ENCODE results near the gene ATXN10. TPM values are rescaled to one million over a fixed set of nuclear protein-coding genes. Genes with fewer than 3 reads are reported as not detected.

Gene ATXN10
- total and polyA plus RNA-seq, 2 experiments from 2014 or later, result 99.0 to 163 TPM

GRCh38 chr22:45864959-45865476 is 193.4 kb downstream of the ATXN10 start:
- H3K79me2 ChIP-seq (replicated peaks; ENCODE audit: insufficient read depth), result no peaks in the 10 kb centered on the region
- H3K9me3 Mint-ChIP-seq, result no peaks in the 10 kb centered on the region; the same call in 2 of the 3 replicates
- H3K36me3 ChIP-seq (ENCODE audit: insufficient read depth), result no peaks in the 10 kb centered on the region
- no peaks in the 10 kb centered on the region; the same call in 1 of the 2 replicates for H3K4me1 ChIP-seq (ENCODE audit: insufficient read depth)
- H3K4me3 Mint-ChIP-seq, result no peak overlapping the region
- ATAC-seq, result no peak
- peaks cover 56% of the 10 kb centered on the region for H3K27me3 Mint-ChIP-seq (ENCODE audit: insufficient read depth, low read depth, poor library complexity)
- TF ChIP-seq EZH2phosphoT487 (IDR thresholded peaks at IDR 0.05; ENCODE audit: unreplicated experiment), result no peak
- TF ChIP-seq ZNF462 (CRISPR knock-in tag; IDR thresholded peaks at IDR 0.05), result no peak
- TF ChIP-seq ZNF114 (CRISPR knock-in tag; IDR thresholded peaks at IDR 0.05), result no peak
- peaks cover 3% of the 10 kb centered on the region; the same call in 1 of the 2 replicates for H4K20me1 ChIP-seq (replicated peaks; ENCODE audit: insufficient read depth)
- H3K27me3 ChIP-seq (ENCODE audit: insufficient read depth), result peaks cover 54% of the 10 kb centered on the region
- no peaks in the 10 kb centered on the region for H3F3A ChIP-seq (replicated peaks; ENCODE audit: low read depth)
- no peak overlapping the region for H3K27ac ChIP-seq (ENCODE audit: low read depth)
- H3K4me3 ChIP-seq, result no peak overlapping the region
- no peak overlapping the region for H2AFZ ChIP-seq
- no peak overlapping the region for H3K27ac Mint-ChIP-seq
- peaks cover 26% of the 10 kb centered on the region for H3K4me1 Mint-ChIP-seq
- H3K9me2 ChIP-seq (ENCODE audit: insufficient read depth), result no peaks in the 10 kb centered on the region
- peaks cover 3% of the 10 kb centered on the region; the same call in 1 of the 3 replicates for H3K36me3 Mint-ChIP-seq (ENCODE audit: low read depth)
- no peak overlapping the region for H3K4me2 ChIP-seq
- DNase-seq (ENCODE audit: low spot score), result no peak

GRCh38 chr22:45865561-45866125 is 194.0 kb downstream of the ATXN10 start:
- H3K27me3 Mint-ChIP-seq (ENCODE audit: insufficient read depth, low read depth, poor library complexity), result peaks cover 55% of the 10 kb centered on the region

More at GRCh38 chr22:45865561-45866125, 194.0 kb downstream of the ATXN10 start:
- TF ChIP-seq, protein P1, sequence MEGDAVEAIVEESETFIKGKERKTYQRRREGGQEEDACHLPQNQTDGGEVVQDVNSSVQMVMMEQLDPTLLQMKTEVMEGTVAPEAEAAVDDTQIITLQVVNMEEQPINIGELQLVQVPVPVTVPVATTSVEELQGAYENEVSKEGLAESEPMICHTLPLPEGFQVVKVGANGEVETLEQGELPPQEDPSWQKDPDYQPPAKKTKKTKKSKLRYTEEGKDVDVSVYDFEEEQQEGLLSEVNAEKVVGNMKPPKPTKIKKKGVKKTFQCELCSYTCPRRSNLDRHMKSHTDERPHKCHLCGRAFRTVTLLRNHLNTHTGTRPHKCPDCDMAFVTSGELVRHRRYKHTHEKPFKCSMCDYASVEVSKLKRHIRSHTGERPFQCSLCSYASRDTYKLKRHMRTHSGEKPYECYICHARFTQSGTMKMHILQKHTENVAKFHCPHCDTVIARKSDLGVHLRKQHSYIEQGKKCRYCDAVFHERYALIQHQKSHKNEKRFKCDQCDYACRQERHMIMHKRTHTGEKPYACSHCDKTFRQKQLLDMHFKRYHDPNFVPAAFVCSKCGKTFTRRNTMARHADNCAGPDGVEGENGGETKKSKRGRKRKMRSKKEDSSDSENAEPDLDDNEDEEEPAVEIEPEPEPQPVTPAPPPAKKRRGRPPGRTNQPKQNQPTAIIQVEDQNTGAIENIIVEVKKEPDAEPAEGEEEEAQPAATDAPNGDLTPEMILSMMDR (conservative IDR thresholded peaks at IDR 0.05; ENCODE audit: low read depth in 2 of 2), result peak; percentile 39 to 56
- TF ChIP-seq, protein P2, sequence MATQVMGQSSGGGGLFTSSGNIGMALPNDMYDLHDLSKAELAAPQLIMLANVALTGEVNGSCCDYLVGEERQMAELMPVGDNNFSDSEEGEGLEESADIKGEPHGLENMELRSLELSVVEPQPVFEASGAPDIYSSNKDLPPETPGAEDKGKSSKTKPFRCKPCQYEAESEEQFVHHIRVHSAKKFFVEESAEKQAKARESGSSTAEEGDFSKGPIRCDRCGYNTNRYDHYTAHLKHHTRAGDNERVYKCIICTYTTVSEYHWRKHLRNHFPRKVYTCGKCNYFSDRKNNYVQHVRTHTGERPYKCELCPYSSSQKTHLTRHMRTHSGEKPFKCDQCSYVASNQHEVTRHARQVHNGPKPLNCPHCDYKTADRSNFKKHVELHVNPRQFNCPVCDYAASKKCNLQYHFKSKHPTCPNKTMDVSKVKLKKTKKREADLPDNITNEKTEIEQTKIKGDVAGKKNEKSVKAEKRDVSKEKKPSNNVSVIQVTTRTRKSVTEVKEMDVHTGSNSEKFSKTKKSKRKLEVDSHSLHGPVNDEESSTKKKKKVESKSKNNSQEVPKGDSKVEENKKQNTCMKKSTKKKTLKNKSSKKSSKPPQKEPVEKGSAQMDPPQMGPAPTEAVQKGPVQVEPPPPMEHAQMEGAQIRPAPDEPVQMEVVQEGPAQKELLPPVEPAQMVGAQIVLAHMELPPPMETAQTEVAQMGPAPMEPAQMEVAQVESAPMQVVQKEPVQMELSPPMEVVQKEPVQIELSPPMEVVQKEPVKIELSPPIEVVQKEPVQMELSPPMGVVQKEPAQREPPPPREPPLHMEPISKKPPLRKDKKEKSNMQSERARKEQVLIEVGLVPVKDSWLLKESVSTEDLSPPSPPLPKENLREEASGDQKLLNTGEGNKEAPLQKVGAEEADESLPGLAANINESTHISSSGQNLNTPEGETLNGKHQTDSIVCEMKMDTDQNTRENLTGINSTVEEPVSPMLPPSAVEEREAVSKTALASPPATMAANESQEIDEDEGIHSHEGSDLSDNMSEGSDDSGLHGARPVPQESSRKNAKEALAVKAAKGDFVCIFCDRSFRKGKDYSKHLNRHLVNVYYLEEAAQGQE (IDR thresholded peaks at IDR 0.05; ENCODE audit: unreplicated experiment), result no peak
- TF ChIP-seq POLR2AphosphoS5 (IDR thresholded peaks at IDR 0.05; ENCODE audit: low read depth), result no peak
- TF ChIP-seq STAT1 (IDR thresholded peaks at IDR 0.05; ENCODE audit: unreplicated experiment), result no peak
- TF ChIP-seq EZH2phosphoT487 (IDR thresholded peaks at IDR 0.05; ENCODE audit: unreplicated experiment), result no peak
- Histone ChIP-seq H3F3A (replicated peaks; ENCODE audit: low read depth) (no peaks in the 10 kb centered on the region), H3K27me3 (ENCODE audit: insufficient read depth) (peaks cover 55% of the 10 kb centered on the region), H3K4me3 (no peak overlapping the region), H4K20me1 (replicated peaks; ENCODE audit: insufficient read depth) (no peaks in the 10 kb centered on the region; the same call in 1 of the 2 replicates), H2AFZ (no peak overlapping the region), H3K4me2 (no peak overlapping the region; the same call in 1 of the 2 replicates), H3K27ac (ENCODE audit: low read depth) (no peak overlapping the region), H3K36me3 (ENCODE audit: insufficient read depth) (no peaks in the 10 kb centered on the region), H3K79me2 (replicated peaks; ENCODE audit: insufficient read depth) (no peaks in the 10 kb centered on the region), H3K4me1 (ENCODE audit: insufficient read depth) (no peaks in the 10 kb centered on the region; the same call in 1 of the 2 replicates), H3K9me2 (ENCODE audit: insufficient read depth) (no peaks in the 10 kb centered on the region)
- Mint-ChIP-seq H3K4me1 (peaks cover 24% of the 10 kb centered on the region), H3K9me3 (no peaks in the 10 kb centered on the region; the same call in 2 of the 3 replicates), H3K27ac (no peak overlapping the region), H3K4me3 (peak overlapping the region; percentile 42; the same call in 2 of the 3 replicates), H3K36me3 (ENCODE audit: low read depth) (no peaks in the 10 kb centered on the region; the same call in 2 of the 3 replicates)
- DNase-seq (ENCODE audit: low spot score), result peak; percentile 40
- ATAC-seq, result peak; percentile 9; the same call in 2 of the 3 replicates

Measured in GM23338 (cell line).